ENCODE measurements around the gene FOXA3. TPM values are rescaled to one million over a fixed set of nuclear protein-coding genes. Genes with fewer than 3 reads are reported as not detected.

Gene FOXA3
- total RNA-seq, 1 donor from 2014 or later, result 1.6 TPM

GRCh38 chr19:45885556-45886426, 21.7 kb downstream of the FOXA3 start, which contains the start of gene IRF2BP1:
Gene IRF2BP1 (minus strand): TSS chr19:45886141. CDS start chr19:45885774, 367 bp downstream.
- Histone ChIP-seq H3K27me3 (no peaks in the 10 kb centered on the region), H3K4me3 (peak within 1 kb of the TSS; percentile 72), H3K9me3 (no peaks in the 10 kb centered on the region), H3K36me3 (no peaks in the 10 kb centered on the region), H3K4me1 (peaks cover 32% of the 10 kb centered on the region), H3K27ac (peak within 1 kb of the TSS; percentile 92)
- ATAC-seq, result peak; percentile 81
- intact Hi-C loops (cut with DNase I), result no loop called here
- DNase-seq, result peak; percentile 96
- no peak for TF ChIP-seq CTCF (IDR thresholded peaks at IDR 0.05)

- DNase-seq (peak; percentile 94), ATAC-seq (peak; percentile 86)
- TF ChIP-seq CTCF (IDR thresholded peaks at IDR 0.05), result no peak
- peak overlapping the region; percentile 92 for H3K27ac ChIP-seq
- H3K27me3 ChIP-seq, result no peaks in the 10 kb centered on the region
- H3K9me3 ChIP-seq, result no peaks in the 10 kb centered on the region
- H3K36me3 ChIP-seq, result no peaks in the 10 kb centered on the region
- H3K4me3 ChIP-seq, result peak overlapping the region; percentile 72
- H3K4me1 ChIP-seq, result peaks cover 32% of the 10 kb centered on the region
- intact Hi-C loops (cut with DNase I), result no loop called here
Observed at GRCh38 chr19:45886427-45887199, 22.5 kb downstream of the FOXA3 start.

GRCh38 chr19:45887200-45887710, 23.1 kb downstream of the FOXA3 start:
- Histone ChIP-seq H3K27ac (peak overlapping the region; percentile 92), H3K36me3 (no peaks in the 10 kb centered on the region), H3K4me1 (peaks cover 32% of the 10 kb centered on the region), H3K4me3 (peak overlapping the region; percentile 72), H3K27me3 (no peaks in the 10 kb centered on the region), H3K9me3 (no peaks in the 10 kb centered on the region)
- ATAC-seq (no peak), DNase-seq (no peak)
- intact Hi-C loops (cut with DNase I), result no loop called here
- no peak for TF ChIP-seq CTCF (IDR thresholded peaks at IDR 0.05)

- no peak overlapping the region for H3K27ac ChIP-seq
- no peaks in the 10 kb centered on the region for H3K9me3 ChIP-seq
- intact Hi-C loops (cut with DNase I), result no loop called here
- no peak for ATAC-seq
- no peak overlapping the region for H3K4me3 ChIP-seq
- no peak for DNase-seq
- H3K36me3 ChIP-seq, result no peaks in the 10 kb centered on the region
- peaks cover 12% of the 10 kb centered on the region for H3K4me1 ChIP-seq
- no peaks in the 10 kb centered on the region for H3K27me3 ChIP-seq
- no peak for TF ChIP-seq CTCF (IDR thresholded peaks at IDR 0.05)
Observed at GRCh38 chr19:45889210-45889885, 25.2 kb downstream of the FOXA3 start.

- ATAC-seq (no peak), DNase-seq (no peak)
- no peak for TF ChIP-seq CTCF (IDR thresholded peaks at IDR 0.05)
- Histone ChIP-seq H3K27me3 (no peaks in the 10 kb centered on the region), H3K27ac (no peak overlapping the region), H3K9me3 (no peaks in the 10 kb centered on the region), H3K4me3 (no peak overlapping the region), H3K36me3 (peaks cover 6% of the 10 kb centered on the region), H3K4me1 (peaks cover 4% of the 10 kb centered on the region)
- intact Hi-C loops (cut with DNase I), result no loop called here
Observed at GRCh38 chr19:45890877-45891276, 26.8 kb downstream of the FOXA3 start.
